HEK293 (cell line): ENCODE measurements around the gene CYP1B1.

ENCODE experiments used
- CTCF ChIA-PET: fragments of 350-600 bp; formaldehyde crosslinking; extraction: SDS; loops from one replicate; lab custom pipeline; 2021; ENCODE audit warnings: antibody characterized with exemption; lab: Yijun Ruan, JAX
- POLR2A ChIA-PET: fragments of 300-600 bp; formaldehyde crosslinking; extraction: SDS; loops from one replicate; lab custom pipeline; 2020; ENCODE audit warnings: antibody characterized with exemption, inconsistent platforms; lab: Yijun Ruan, JAX
- H3K27ac ChIP-seq: fragments of 200-500 bp; sonication (Bioruptor generic); 2 replicates; pipeline ENCODE4 v1.5.1; 2014; ENCODE audit warnings: low read depth, low read length, control low read depth, inconsistent platforms; ENCODE audit errors: extremely low read depth
- H3K36me3 ChIP-seq, 2 experiments: fragments of 200-500 bp in 1 of 2; sonication (Bioruptor generic) in 1 of 2; 1 replicate in 1 of 2; 2 replicates in 1 of 2; pipeline ENCODE4 v1.5.1; 2014 to 2017; ENCODE audit warnings: inconsistent platforms in 2 of 2, low read length in 2 of 2; ENCODE audit not compliant: control insufficient read depth in 2 of 2, insufficient read depth in 1 of 2
- H3K4me1 ChIP-seq: fragments of 200-500 bp; sonication (Bioruptor generic); 2 replicates; pipeline ENCODE4 v1.5.1; 2014; ENCODE audit warnings: mild to moderate bottlenecking, low read length, inconsistent platforms; ENCODE audit not compliant: control insufficient read depth, insufficient read depth
- H3K4me3 ChIP-seq: 2 replicates; pipeline ENCODE4 v1.5.1; 2011; ENCODE audit warnings: low read depth, mild to moderate bottlenecking, control low read depth, low read length, moderate library complexity
- H3K9me3 ChIP-seq: fragments of 200-500 bp; sonication (Bioruptor generic); 2 replicates; pipeline ENCODE4 v1.5.1; 2014; ENCODE audit warnings: low read depth, low read length, inconsistent platforms; ENCODE audit not compliant: control insufficient read depth, insufficient read depth
- CTCF ChIP-seq: fragments of 450-650 bp; formaldehyde crosslinking; IDR thresholded peaks from 2 replicates; pipeline ENCODE4 v1.5.1; 2016; ENCODE audit warnings: missing biosample characterization, missing genetic modification characterization
- FEZF1 ChIP-seq: fragments of 450-650 bp; formaldehyde crosslinking; IDR thresholded peaks from 2 replicates; pipeline ENCODE4 v1.5.1; 2016; ENCODE audit warnings: missing biosample characterization, missing genetic modification characterization
- GLIS2 ChIP-seq: fragments of 450-650 bp; formaldehyde crosslinking; IDR thresholded peaks from 2 replicates; pipeline ENCODE4 v1.5.1; 2016; ENCODE audit warnings: missing biosample characterization, missing genetic modification characterization
- IKZF3 ChIP-seq: fragments of 450-650 bp; IDR thresholded peaks from 2 replicates; pipeline ENCODE4 v1.5.0; 2018; ENCODE audit warnings: missing biosample characterization, mild to moderate bottlenecking, missing genetic modification characterization, moderate library complexity
- MYNN ChIP-seq: fragments of 450-650 bp; formaldehyde crosslinking; IDR thresholded peaks from 2 replicates; pipeline ENCODE4 v1.5.1; 2016; ENCODE audit warnings: missing biosample characterization, missing genetic modification characterization, borderline replicate concordance
- PRDM4 ChIP-seq: fragments of 450-650 bp; formaldehyde crosslinking; IDR thresholded peaks from 2 replicates; pipeline ENCODE4 v1.5.1; 2017; ENCODE audit warnings: missing biosample characterization, missing genetic modification characterization
- SP2 ChIP-seq: fragments of 450-650 bp; formaldehyde crosslinking; IDR thresholded peaks from 2 replicates; pipeline ENCODE4 v1.5.1; 2016; ENCODE audit warnings: missing biosample characterization, missing genetic modification characterization
- SP7 ChIP-seq: fragments of 450-650 bp; formaldehyde crosslinking; IDR thresholded peaks from 2 replicates; pipeline ENCODE4 v1.5.1; 2016; ENCODE audit warnings: missing biosample characterization, missing genetic modification characterization
- TCF7L2 ChIP-seq: IDR thresholded peaks from 2 replicates; pipeline ENCODE4 v1.6.1; 2011; ENCODE audit warnings: low read depth, mild to moderate bottlenecking, inconsistent platforms, low read length, moderate library complexity, borderline replicate concordance
- TSHZ1 ChIP-seq: fragments of 450-650 bp; formaldehyde crosslinking; IDR thresholded peaks from 2 replicates; pipeline ENCODE4 v1.5.1; 2016; ENCODE audit warnings: missing biosample characterization, missing genetic modification characterization, borderline replicate concordance
- YY1 ChIP-seq: fragments of 450-650 bp; formaldehyde crosslinking; IDR thresholded peaks from 2 replicates; pipeline ENCODE4 v1.5.1; 2018; ENCODE audit warnings: missing biosample characterization, missing genetic modification characterization
- YY2 ChIP-seq: fragments of 450-650 bp; formaldehyde crosslinking; IDR thresholded peaks from 2 replicates; pipeline ENCODE4 v1.5.1; 2016; ENCODE audit warnings: missing biosample characterization, missing genetic modification characterization
- ZNF2 ChIP-seq: fragments of 450-650 bp; formaldehyde crosslinking; IDR thresholded peaks from 2 replicates; pipeline ENCODE4 v1.5.1; 2016; ENCODE audit warnings: missing biosample characterization, missing genetic modification characterization
- ZNF202 ChIP-seq: fragments of 450-650 bp; formaldehyde crosslinking; IDR thresholded peaks from 2 replicates; pipeline ENCODE4 v1.5.1; 2016; ENCODE audit warnings: missing biosample characterization, missing genetic modification characterization, borderline replicate concordance
- ZNF248 ChIP-seq: fragments of 450-650 bp; formaldehyde crosslinking; IDR thresholded peaks from 2 replicates; pipeline ENCODE4 v1.5.1; 2017; ENCODE audit warnings: missing biosample characterization, missing genetic modification characterization
- ZNF37A ChIP-seq: fragments of 450-650 bp; IDR thresholded peaks from 2 replicates; pipeline ENCODE4 v1.5.1; 2018; ENCODE audit warnings: missing biosample characterization, missing genetic modification characterization
- ZNF560 ChIP-seq: fragments of 450-650 bp; formaldehyde crosslinking; IDR thresholded peaks from 2 replicates; pipeline ENCODE4 v1.5.1; 2017; ENCODE audit warnings: missing biosample characterization, missing genetic modification characterization, borderline replicate concordance
- ZNF654 ChIP-seq: fragments of 450-650 bp; formaldehyde crosslinking; IDR thresholded peaks from 2 replicates; pipeline ENCODE4 v1.5.1; 2016; ENCODE audit warnings: low read depth, missing biosample characterization, missing genetic modification characterization
- ZNF707 ChIP-seq: fragments of 450-650 bp; formaldehyde crosslinking; IDR thresholded peaks from 2 replicates; pipeline ENCODE4 v1.5.1; 2016; ENCODE audit warnings: missing biosample characterization, missing genetic modification characterization
- ZNF785 ChIP-seq: fragments of 450-650 bp; formaldehyde crosslinking; IDR thresholded peaks from 2 replicates; pipeline ENCODE4 v1.5.1; 2016; ENCODE audit warnings: missing biosample characterization, missing genetic modification characterization

Gene CYP1B1

GRCh38 chr2:38115216-38116032 lies 39.5 kb upstream of the CYP1B1 start:
- Histone ChIP-seq H3K4me3 (no peak overlapping the region), H3K9me3 (no peaks in the 10 kb centered on the region), H3K36me3 (no peaks in the 10 kb centered on the region), H3K27ac (no peak overlapping the region)
- no peak for TF ChIP-seq ZNF560 (tag by site-specific recombination)
- no peak for TF ChIP-seq YY1 (tag by site-specific recombination)
- TF ChIP-seq TCF7L2 = no peak
- no peak for TF ChIP-seq GLIS2 (tag by site-specific recombination)
- peak; percentile 65; the same call in 1 of the 2 replicates for TF ChIP-seq TSHZ1 (tag by site-specific recombination)
- no peak for TF ChIP-seq MYNN (tag by site-specific recombination)
- TF ChIP-seq CTCF (tag by site-specific recombination) = peak; percentile 77
- TF ChIP-seq FEZF1 = 0 out of 2 replicates have a peak, but pooled peaks have one; percentile 6
- no peak for TF ChIP-seq ZNF2 (tag by site-specific recombination)
- TF ChIP-seq ZNF707 (tag by site-specific recombination) = peak; percentile 81
- TF ChIP-seq ZNF248 (tag by site-specific recombination) = no peak
- TF ChIP-seq IKZF3 (tag by site-specific recombination) = no peak
- TF ChIP-seq ZNF37A = no peak
- TF ChIP-seq YY2 (tag by site-specific recombination) = no peak
- TF ChIP-seq PRDM4 (tag by site-specific recombination) = peak; percentile 60; the same call in 1 of the 2 replicates
- TF ChIP-seq SP2 (tag by site-specific recombination) = no peak
- peak; percentile 93 for TF ChIP-seq ZNF785 (tag by site-specific recombination)
- 0 out of 2 replicates have a peak, but pooled peaks have one; percentile 18 for TF ChIP-seq SP7 (tag by site-specific recombination)
- no peak for TF ChIP-seq ZNF202 (tag by site-specific recombination)
- peak; percentile 70 for TF ChIP-seq ZNF654 (tag by site-specific recombination)
- TF ChIP-seq, all 188 proteins: peak for 8
- H3K4me1 ChIP-seq = peaks cover 10% of the 10 kb centered on the region
- ChIA-PET CTCF (interaction anchor here (0.6 to 3.7 kb wide), 31 partner anchors 8 to 991 kb away, joined by 3 to 33 read pairs (median 4); partner anchors contain the start of gene CYP1B1), POLR2A (interaction anchor here (1.2 kb wide), 1 partner anchor 39 kb away, joined by 4 read pairs; no protein-coding TSS in a partner anchor)
